T follicular helper cell (primary cell): ENCODE measurements around the gene NME7.
"Not testable (repeated sequence)": the region's sequence is repeated elsewhere in the genome, so short reads cannot be mapped to it uniquely, and the experiment has no call there.

Source experiments
- DNase-seq: peaks from one replicate; pipeline ENCODE4 v3.0.0-alpha.2; 2020; ENCODE audit warnings: low read depth

NME7 gene

DNA sequence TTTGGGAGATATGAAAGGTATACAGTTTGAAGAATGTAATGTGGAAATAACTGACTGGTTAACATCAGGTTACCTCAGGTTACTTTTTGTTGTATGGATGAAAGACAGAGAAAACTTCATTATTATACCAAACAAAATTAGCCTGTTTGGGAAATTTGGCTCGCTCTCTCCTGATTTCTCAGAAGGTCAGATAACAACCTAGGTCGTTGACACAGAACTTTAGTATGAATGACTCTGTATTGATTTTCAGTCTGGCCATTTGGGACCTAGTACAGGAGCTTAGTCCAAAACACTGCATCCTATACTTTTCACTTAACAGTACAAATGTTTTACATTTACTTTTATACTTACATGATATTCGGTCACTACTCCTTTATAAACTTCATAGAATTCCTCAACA lies 132.8 kb downstream of the NME7 start:
- DNase-seq, result no peak

DNA sequence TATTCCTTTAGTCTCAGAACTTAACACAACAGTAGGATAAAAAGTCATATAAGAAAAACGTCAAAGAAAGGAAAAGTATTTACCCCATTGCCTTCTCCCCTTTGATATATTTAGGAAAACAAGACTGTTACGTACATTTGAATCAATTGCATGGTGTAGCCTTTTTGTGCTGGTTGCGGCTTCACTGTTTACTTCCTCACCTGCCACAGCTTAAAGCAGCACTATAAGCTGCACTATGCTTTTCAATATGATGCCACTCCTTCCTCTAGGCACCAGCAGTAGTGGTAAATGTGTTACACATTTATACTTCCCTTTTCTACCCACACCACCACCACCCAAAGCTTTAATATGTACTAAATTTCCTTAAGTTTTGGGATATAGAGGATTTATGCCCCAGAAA lies 150.0 kb downstream of the NME7 start:
- no peak for DNase-seq

DNA sequence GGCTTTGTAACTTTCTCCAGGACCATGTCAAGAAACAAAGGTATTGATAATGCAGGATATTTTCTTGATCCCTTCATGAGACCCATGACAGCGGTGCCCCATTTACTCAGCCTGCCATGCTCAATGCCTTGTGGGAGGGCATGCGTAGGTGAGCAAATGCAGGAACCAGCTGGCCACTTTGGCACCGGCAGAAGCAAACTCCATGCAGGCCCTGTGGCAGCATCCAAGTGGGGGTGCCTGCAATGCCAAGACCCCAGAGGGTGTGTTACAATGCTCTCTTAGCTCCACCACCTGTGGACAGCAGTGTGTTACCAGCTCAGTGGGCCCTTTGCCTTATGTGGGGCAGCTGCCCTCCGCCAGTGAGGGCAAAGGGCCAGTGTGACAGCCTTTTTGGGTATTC lies 153.0 kb downstream of the NME7 start:
- DNase-seq, result no peak

DNA sequence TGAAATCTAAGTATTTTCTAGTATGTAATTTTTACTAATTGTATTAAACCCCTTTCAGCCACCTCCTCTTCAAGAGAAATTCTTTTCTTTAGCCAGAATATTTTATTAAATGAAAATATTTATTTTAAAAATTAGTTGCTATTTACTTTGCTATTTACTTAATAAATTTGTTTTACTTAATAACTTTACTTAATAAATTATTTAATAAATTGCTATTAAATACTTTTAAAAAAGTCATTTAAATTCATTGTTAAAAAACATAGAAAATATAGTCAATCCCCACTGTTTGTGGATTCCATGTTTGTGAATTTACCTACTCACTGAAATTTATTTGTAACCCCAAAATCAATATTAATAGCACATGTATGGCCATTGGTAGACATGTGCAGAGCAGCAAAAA lies 155.5 kb downstream of the NME7 start:
- DNase-seq, result no peak

DNA sequence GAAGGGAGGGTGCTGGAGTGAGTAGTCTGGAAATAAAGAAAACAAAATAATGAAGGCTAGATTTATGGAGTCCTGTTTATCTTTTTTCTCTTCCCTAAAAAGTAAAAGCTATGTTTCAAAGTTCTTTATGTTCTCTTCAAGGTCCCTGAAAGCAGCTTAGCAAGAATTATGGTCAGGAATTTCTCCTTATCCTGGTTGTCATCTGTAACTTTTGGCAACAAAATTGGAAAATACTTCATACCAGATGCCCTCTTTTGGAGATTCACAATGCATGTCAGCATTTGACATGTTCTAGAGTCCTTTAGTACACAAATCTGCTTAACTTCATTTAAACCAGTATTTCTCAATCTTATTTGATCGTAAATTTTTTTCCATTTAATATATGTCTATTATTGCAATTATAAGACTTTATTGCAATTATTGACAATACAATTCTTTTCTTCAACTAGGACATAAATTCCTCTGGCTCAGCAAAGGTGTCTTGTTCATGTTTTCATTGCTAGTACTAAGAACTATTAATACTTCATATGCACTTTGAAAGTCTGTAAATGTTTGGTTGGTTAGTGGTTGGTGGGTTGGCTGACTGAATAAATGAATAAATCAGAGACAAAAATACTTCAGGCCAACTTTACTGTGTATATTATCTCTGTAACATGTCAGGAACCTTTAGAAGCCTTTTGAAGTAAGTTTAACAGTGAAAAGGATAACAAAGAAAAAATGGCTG lies 159.6 kb downstream of the NME7 start:
- no peak for DNase-seq

DNA sequence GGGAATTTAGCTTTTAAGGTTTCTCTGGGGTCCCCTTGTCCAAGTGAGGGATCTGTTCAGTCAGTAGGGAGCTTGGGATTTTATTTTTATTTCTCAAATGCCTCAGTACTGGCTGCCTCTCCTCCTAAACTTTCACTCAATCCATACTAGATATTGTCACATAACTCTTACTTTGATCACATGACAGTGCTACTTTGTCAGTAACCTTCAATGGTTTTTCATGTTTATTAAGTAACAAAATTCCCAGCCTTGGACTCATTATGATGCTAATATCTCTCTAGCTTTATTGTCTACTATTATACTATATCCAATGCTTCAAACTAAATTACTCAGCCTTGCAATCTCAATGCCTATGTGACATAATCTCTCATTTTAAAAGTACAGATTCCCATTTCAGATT lies 163.4 kb downstream of the NME7 start:
- DNase-seq, result no peak

DNA sequence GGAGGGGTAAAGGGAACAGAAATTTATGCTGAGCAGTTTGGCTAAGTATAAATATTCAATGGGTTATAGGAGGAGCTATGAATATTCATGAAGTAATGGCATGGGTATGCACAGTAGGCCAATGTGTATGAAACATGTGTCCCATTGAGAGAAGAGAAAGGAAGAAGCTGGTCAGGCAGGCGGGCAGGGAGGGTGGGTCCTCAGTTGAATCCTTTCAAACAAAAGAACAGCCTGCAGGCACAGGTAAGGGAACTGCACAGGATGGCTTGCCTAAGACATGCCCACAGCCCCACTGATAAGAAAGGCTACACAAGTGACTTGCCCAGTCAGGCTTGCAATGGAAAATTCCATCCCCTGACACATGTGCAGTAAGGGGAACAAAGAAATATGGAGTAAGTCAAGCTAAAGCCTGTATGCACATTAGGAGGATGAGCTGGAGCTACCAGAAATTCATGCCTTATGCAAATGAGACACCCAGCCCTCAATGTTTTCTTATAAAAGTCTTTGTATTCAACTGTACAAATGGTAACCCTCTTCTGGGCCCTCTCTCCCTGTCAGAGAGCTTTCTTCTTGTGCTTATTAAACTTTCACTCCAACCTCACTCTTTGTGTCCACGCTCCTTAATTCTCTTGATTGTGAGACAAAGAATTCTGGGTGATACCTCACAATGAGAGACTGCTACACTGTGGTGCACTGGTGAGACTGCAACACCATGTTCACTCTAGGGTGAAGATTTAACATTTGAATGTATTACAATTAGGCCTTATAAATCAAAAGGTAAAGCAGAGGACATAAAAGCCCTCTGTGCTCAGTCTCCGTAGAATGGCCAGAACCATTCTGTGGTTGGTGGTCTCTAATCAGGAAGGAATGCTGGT lies 164.6 kb downstream of the NME7 start:
- no peak for DNase-seq

DNA sequence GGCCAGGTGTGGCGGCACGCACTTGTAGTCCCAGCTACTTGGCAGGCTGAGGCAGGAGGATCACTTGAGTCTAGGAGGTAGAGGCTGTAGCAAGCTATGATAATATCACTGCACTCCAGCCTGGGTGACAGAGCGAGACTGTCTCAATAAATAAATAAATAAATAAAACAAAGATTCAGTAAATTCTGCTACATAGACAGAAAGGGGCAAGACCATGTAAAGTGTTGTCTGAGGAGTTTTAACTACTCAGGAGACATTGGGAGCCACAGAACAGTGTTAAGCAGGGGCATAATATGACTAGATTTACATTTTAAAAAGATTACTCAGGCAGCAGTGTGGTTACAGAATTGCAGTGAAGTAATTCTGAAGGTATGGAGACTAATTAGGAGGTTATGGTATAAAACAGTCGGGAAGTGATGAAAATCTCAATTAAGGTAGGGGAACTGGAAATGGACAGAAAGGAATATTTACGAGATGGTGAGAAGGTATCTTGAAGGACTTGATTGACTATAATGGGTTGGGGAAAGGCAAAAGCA lies 166.4 kb downstream of the NME7 start:
- DNase-seq, result no peak

DNA sequence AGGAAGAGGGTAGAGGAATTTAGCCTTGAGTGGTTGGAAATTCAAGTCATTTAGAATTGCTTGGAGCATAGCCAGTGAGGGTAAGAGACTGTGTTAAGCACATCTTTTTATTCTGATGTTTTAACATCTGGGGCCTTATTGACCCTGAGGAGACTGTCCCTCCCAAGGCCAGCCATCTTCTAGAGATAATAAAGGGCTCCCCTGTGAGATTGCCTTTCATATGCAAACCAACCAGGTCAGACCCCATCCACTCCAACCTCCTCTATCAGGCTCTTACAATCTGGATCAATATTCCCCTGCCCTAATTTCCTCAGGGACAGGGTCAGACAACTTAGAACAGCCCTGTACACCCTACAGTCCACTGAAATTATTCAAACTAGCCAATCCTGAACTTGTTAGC lies 167.3 kb downstream of the NME7 start:
- no peak for DNase-seq

DNA sequence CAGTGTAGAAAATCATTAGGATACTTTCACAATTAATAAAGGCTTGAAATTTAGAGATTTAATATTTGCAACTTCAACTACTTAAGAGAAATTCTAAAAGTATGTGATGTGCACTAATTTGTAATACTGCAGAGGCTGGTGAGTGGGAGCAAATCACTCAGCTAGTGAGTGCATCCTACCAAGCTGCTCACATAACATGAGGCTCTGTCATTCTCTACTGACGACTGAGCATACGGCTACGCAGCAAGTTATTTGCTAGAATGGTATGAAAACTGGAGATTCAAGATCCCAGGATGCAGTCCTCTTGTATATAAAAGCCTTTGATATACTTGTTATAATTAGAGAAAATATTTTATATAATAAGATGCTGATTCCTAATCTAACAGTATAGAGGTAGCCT lies 171.0 kb downstream of the NME7 start:
- DNase-seq, result no peak

DNA sequence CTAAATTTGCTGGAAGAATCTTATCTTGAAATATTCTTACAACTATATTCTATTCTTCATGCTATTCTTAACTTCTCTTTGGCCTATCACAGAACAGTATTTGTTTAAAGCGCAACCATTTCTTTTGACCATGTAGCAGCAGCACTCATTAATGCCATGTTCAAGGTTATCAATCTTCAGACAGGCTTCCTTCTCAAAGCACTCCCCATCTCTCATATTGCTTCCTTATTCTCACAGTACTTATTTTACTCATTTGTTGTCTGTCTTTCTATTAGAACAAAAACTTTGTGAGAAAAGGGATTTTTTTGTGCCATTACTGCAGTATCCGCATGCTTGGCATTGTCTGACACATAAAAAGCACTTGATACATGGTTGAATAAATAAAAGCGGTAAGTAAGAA lies 171.4 kb downstream of the NME7 start:
- no peak for DNase-seq

DNA sequence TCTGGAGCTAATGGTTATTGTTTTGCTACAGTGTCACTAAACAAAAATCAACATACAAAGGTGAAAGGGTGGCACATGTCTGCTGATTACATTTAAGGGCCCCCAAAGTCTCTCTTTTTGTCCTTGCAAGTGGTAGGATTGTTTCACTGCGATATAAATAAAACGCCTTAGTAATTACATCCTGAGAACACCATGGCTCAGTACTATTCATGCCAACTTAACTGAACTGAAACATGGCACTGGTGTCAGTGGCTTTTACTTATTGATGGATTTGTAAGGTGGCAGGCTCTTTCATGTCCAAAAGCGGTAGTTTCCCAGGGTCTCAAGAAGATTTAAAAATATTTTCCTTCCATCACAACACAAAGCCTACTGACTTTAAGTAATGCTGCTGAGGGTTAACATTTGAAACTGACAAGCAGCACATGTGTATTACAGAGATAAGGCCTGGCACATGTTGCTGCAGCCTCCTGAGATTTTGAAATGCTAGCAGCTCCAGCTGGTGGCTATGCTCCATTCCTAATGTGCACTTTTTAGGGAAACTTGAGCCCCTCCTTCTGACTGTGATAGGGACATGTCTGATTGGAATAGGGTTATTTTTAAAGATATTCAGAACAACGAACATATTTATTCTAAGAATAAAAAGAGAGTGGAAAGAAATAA lies 174.3 kb downstream of the NME7 start:
- no peak for DNase-seq

DNA sequence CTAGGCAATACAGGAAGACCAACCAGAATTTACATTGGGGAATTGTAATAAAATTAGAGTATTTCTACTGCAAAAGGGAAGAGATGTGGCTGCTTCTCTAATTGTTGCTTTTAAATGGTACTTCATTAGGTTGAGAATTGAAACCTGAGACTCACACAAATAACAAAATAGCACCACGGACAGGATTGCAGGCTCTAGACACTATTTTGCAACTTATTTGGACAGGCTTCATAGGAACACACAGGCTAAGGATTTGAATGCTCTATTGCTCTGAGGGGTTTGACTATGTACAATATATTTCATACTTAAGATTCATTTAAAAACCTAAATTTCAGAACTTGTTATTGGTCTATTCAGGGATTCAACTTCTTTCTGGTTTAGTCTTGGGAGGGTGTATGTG lies 181.5 kb downstream of the NME7 start:
- no peak for DNase-seq

DNA sequence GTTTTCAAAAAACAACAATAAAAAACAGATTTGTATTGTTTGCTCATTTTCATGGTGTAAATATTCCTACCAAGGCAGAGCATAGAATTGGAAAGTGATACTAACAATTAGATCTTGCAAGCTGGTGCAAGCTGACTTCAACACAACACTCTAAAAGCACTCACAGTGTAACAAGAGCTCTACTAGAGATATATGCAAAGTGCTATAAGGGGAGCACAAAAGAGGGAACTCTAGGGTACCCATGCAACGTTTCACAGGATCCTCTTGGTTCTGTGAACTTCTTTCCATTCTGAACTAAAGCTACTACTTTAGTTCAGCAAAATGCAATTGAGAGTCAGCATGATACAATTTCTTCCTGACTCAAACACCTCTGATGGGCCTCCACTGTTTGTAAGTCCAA lies 182.8 kb downstream of the NME7 start:
- DNase-seq, result no peak

DNA sequence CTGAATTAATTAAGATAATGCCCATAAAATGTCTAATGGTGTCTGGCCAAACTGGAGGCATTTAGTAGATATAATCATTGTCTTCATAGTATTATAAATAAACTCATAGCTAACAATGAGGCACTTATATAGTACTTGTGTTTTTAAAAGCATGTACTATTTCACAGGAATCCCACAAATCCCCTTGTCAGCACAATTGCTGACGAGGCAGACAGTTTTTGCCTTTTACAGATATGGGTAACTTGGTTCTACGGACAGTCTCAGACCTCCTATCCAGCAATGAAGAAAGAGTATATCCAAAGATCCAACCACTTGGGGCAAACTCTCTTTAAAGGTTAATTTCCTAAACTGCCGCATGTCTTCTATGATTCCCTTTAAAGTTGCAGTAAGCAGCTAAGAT lies 187.4 kb downstream of the NME7 start:
- DNase-seq, result no peak

DNA sequence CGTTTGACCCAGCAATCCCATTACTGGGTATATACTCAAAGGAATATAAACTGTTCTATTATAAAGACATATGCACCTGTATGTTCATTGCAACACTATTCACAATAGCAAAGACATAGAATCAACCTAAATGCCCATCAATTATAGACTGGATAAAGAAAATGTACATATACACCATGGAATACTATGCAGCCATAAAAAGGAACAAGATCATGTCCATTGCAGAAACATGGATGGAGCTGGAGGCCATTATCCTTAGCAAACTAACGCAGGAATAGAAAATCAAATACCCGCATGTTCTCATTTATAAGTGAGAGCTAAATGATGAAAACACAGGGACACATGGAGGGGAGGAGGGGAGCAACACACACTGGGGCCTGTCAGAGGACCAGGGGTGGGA lies 188.2 kb downstream of the NME7 start:
- DNase-seq, result not testable (repeated sequence)

DNA sequence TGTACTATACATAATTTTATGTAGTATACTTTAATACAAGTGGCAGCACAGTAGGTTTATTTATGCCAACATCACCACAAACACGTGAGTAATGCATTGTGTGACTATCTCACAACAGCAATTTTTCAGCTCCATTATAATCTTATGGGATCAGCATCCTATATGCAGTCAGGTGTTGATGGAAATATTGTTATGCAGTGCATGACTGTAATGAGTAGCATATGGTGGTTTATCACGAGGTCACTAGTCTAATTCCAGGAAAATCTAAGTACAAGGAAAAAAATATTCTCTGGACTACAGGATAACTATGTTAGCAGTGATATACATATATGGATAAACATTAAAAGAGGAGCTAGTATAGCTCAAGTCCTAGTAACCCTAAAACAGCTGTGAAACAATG lies 192.1 kb downstream of the NME7 start:
- DNase-seq, result no peak

DNA sequence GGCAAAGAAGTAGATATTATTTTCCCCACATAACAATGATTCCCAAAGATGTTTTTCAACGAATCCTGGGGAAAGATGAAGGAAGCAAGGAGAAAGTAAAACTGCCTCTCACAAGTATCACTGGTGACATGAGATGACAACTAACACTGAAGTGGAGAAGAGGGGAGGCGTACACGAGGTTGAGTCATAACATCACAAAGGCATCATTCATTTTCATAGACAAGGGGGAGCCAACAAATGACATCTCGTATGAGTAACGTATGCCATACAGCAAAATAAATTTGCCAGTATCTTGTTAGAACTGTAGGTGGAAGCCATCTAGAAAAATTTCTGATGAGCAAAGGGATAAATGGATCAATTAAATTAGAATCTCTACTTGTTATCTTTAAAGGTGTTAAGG lies 204.5 kb downstream of the NME7 start:
- DNase-seq, result no peak

DNA sequence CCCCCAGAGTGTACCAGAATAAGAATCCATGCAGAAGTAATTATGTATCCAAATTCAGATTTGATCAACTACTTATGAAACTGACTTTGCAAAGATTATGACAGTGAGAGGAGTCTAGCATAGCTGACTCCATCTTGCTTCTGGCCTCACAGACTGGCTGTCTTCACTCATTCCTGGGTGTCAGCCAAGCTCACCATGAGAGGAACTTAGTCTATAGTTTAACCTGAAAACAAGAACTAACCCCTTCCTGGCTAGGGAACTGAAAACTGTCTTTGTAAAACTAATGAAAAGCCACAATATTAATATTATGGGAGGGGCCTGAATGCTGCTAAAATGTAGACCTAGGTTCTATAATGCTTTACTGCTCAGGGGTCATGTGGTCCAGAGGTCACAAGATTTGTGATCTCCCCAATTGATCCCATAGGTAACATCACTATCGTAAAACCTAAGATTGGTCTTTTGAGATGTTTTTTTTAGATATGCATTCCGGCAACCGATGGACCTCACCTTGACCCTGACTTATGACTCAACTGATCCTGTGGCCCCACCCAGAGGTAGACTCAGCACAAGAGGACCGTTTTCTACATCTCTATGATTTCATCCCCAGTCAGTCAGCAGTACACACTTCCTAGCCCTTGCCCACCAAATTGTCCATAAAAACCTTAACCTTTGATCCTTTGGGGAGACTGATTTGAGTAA lies 206.0 kb downstream of the NME7 start:
- no peak for DNase-seq

DNA sequence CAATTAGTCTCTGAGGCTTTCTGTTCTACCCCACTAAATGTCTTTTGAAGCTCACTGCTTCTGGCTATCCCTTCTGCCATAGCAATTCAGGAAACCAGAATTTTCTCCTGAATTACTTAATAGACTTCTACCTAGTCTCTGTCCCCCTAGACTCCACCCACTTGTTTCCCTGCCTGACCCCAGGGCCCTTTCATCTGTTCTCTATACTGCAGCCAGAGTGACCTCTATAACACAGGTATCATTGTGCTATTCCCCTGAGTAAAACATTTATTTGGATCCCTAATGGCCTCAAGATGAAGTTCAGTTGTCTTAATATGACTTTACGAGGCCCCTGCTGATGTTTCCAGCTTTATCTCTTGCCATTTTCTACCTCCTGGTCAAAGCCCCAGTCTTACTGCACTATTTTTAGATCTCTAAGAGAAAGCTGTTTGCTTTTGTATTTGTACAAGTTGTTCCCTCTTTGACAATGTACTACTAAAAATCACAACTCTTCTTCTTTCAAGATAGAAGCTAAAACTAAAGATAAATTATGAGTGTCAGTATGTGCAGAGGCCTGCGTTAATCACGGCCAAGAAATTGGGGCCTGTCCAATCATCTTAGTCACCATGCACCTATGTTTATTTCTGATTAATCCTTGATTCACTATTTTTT lies 206.6 kb downstream of the NME7 start:
- no peak for DNase-seq

DNA sequence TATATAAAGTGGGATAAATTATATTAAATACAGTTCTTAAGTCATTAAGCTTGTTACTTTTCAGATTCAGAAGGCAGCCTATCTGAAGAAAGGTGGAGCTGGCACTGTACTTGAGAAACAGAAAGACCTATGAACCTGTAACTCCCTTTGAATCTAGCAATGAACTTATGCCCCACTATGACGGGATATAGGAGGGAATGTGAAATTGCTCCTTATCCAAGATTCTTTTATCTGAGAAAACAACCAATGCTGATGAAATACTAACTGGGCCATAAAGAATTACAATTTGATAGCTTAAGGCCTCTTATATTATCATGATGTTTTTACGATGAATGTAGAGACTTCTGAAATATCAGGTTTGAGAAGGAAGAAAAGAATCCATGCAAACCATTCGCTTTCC lies 211.0 kb downstream of the NME7 start:
- DNase-seq, result no peak

DNA sequence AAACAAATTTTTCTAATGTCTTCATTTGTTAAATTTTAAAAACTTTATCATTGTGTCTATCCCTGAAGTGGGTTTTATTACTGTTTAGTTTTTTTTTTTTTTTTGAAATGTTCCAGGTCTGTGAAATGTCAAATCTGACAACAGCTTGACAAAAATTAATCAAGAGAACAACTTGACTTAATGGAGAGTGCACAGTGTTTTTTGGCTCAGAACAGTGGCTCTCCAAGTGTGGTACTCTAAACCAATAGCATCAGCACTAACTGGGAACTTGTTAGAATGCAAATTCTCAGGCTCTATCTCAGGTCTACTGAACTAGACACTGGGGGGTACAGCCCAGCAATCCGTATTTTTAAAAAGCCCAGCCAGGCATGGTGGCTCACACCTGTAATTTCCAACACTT lies 211.9 kb downstream of the NME7 start:
- no peak for DNase-seq
